HG02678 (cell line): Measurements from ENCODE around the gene ARID2.
A peak's percentile ranks its signal among the peaks of the same experiment; 100 is the strongest.

Source experiments
- ATAC-seq: cut with Tn5 transposase; IDR thresholded peaks from one replicate; pipeline ENCODE4 v1.9.1; 2021; ENCODE audit warnings: mild to moderate bottlenecking, moderate library complexity; ENCODE audit not compliant: unreplicated experiment

ARID2 gene

GRCh38 chr12:45762185-45763110, 32.9 kb downstream of the ARID2 start:
- ATAC-seq: no peak

DNA sequence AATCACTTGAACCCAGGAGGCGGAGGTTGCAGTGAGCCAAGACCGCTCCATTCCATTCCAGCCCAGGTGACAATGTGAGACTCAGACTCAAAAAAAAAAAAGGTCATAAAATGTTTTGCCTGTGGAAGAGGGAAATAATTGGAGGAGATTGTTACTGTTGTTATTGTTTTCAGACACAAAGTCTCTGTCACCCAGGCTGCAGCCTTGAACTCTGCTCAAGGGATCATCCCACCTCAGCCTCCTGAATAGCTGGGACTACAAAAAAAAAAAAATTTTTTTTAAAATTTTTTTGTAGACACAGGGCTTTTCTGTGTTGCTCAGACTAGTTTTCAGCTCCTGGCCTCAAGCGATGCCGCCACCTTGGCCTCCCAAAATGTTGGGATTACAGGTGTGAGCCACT, 33.9 kb downstream of the ARID2 start:
- ATAC-seq: no peak

DNA sequence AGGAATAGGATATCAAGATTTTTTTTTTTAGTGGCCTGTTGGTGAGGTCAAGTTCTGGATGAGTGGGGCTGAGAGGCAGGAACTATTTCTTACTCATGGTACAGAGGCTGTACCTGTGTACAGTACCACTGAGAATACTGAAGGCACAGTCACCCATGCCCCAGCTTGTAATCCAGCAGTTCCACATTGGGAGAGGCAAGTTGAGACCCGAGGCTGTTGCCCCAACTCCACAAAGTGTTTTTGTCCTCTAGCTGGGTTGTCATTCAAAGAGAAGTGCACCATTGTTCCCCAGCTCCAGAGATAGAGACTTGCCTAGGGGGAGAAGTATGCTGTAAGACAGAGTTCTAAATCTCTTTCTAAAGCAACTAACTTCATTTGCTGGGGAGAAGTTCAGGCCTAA, 38.7 kb downstream of the ARID2 start:
- no peak for ATAC-seq

DNA sequence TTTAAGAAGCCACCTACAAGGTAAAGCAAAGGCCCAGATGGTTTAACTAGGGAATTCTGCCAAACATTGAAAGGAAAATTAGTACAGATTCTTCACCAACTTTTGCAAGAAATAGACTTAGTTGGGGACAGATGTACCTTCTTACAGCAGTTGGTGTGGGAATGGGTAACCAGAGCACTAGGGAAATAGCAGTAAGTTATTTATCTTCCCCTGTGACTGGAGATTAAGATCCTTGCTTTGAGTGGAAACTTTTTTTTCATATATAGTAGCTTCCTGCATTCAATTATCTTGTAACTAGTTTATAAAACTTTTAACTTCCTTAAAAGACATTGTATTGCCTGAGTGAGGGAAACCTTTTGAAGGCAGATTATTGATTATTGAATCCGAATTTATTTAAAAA, 44.2 kb downstream of the ARID2 start:
- no peak for ATAC-seq

GRCh38 chr12:45774508-45775162, 45.1 kb downstream of the ARID2 start:
- ATAC-seq: no peak

- no peak for ATAC-seq
Observed at GRCh38 chr12:45775465-45775864, 46.0 kb downstream of the ARID2 start.

DNA sequence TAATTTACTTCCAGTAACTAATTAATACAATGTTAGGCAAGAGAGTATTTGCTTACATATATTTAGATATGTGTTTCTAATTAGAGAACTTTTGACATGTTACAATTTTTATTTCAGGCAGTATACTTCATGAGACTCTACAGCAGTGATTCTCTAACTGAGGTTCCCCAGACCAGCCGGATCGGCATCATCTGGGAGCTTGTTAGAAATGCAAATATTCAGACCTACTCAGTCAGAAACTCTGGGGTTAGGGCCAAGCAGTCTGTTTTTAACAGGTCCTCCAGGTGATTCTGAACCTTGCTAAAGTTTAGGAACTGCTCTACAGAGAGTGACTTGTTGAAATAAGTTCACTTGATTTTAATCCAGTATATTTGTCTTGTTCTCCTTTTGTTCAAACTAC, 46.5 kb downstream of the ARID2 start:
- ATAC-seq: no peak

DNA sequence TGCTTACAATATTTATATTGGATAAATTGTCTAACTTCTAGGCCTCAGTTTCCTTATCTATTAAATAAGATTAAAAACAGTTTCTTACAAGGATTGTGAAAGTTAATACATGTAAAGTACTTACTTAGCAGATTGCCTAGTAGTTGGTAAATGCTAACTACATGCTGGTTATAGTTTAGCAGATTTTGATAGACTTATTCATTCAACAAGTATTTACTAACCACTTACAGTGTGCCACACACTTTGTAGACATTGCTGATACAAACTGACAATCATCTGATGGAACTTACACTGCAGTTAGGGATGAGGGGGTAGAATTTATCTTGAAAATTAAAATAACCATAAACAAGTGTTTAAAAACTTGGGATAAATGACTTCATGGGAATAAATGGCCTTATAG, 50.4 kb downstream of the ARID2 start:
- no peak for ATAC-seq

- ATAC-seq: no peak
Observed at GRCh38 chr12:45781080-45781479, 51.6 kb downstream of the ARID2 start.

DNA sequence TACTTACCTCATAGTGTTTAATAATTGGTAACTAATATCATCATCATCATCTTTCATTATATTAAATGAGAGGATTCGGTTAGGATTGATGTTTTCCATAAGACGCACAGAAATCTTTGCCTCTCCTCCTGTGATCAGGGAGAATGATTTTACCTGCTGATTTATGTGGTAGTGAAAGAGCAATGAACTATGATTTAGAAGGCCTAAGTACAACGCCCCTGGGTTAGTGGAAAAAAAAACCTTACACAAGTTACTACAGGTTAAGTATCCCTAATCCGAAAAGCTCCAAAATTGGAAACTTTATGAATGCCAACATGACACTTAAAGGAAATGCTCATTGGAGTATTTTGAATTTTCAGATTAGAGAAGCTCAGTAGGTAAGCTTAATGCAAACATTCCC, 55.8 kb downstream of the ARID2 start:
- ATAC-seq: no peak

- ATAC-seq: peak; percentile 65
Observed at GRCh38 chr12:45789025-45789424, 59.5 kb downstream of the ARID2 start.

DNA sequence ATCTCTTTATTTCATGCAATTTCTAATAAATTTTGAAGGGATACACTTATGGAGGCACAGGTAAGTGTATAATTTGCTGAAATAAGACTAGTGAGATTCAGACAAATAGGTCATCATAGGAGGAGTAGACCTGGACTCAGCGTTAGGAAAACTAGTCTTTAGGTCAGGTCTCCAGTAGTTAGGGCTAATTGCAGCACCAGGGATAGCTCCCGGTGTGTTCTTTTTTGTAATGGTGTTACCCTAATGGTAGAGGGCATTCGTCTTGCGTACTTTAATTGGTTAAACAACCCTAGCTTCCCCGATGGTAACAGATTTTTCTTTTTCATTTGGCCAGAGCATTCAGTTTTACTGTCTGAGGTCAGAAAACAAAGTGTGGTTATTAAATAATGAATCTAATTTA, 64.9 kb downstream of the ARID2 start:
- ATAC-seq: no peak

- no peak for ATAC-seq
Observed at GRCh38 chr12:45801625-45802024, 72.1 kb downstream of the ARID2 start.

GRCh38 chr12:45803111-45803510, 73.6 kb downstream of the ARID2 start:
- no peak for ATAC-seq

GRCh38 chr12:45816652-45817051, 87.1 kb downstream of the ARID2 start:
- no peak for ATAC-seq

DNA sequence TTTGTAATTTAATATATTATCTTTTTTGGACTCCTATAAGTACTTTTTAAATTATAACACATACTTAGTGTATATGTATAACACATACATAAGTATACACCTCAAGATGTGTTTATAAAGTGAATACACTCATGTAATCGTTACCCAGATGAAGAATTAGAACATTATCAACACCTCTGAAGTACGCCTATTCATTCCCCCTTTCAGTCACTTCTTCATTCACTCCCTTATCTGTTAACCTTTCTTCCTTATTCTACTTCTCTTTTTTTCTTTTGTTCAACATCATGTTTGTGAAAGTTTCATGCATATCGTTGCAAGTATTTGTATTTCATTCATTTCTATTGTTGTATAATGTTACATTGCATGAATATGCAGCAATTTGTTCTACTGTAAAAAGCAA, 98.5 kb downstream of the ARID2 start:
- no peak for ATAC-seq

DNA sequence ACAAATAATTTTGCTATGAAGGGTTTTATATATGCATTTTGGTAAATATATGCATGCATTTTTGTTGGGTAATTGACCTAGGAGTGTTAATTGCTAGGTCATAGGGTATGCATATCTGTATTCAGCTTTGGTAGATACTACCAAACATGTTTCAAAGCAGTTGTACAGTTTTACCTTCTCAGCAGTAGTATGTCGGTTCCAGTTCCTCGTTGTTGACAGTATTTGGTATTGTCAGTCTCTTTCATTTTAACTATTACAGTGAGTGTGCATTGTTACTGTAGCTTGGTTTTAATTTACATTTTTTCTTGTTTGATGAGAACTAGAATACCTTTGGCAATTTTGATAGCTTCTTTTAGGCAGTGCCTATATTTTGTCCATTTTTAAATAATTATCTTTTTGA, 98.9 kb downstream of the ARID2 start:
- no peak for ATAC-seq

DNA sequence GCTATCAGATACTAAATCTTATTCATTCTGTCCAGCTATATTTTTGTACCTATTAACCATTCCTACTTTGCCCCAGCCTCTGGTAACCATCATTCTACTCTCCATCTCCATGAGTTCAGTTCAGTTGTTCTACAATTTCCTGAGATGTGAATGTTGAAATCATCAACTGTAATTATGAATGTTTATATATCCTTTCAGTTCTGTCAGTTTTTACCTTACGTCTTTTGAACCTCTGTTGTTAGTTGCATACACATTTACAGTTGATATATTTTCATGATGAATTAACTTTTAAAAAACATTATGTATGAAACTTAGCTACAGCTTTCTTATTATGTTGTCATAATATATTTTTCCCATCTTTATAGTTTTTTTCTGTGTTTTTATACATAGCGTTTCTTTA, 102.1 kb downstream of the ARID2 start:
- ATAC-seq: no peak

DNA sequence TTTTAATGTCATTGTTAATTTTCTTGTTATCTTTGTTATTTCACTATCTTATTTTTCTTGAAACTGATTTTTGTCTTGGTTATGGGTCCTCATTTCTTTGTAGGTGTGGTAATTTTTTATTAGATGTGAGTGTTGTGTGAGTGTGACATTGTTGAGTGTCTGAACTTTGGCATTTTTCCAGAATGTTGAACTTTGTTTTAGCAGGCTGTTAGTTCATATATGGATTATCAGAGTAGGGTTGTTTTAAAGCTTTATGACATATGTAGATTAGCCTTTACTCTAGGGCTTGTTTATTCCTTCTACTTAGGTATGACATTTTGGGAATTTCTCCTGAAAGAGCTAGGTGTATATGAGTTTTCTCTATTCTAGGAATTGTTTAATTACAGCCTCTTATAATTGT, 103.9 kb downstream of the ARID2 start:
- no peak for ATAC-seq

GRCh38 chr12:45834809-45835208, 105.3 kb downstream of the ARID2 start:
- ATAC-seq: no peak

DNA sequence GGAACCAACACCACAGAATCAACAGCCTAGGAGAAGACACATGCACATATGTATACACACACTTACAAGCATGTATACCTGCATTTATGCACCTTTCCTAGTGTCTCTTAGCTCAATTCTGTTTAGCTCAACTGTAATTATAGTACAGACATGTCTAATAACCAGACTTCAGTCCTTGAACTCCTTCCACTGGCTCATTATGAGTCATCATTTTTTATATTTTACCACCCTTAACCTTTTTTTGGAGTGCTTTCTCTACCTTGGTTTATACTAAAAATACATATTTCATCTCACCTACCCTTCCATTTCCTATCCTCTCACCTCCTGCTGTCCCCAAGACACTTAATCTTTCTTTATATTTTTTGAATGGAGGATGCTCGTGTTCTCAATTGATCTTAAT, 110.4 kb downstream of the ARID2 start:
- ATAC-seq: no peak

DNA sequence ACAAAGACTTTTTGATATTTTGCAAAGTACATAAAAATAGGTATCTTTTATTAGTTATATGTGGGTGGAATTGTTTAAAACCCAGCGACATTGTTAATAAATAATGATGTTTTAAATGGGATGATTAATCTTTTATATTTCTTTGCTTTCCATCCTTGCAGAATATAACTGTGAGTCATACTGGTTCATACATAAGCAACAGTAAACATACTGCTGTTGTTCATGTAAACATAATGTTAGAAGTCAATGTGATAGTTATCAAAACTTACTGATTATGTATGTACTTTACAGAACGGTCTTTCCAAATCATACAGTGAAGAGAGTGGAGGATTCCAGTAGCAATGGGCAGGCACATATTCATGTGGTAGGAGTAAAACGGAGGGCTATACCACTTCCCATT, 119.8 kb downstream of the ARID2 start:
- no peak for ATAC-seq
